ENCODE data around the gene CRYL1. TPM values are rescaled to one million over a fixed set of nuclear protein-coding genes. Genes with fewer than 3 reads are reported as not detected.

CRYL1 gene
- total and polyA plus RNA-seq, 5 donors from 2014 or later, result 16.2 to 55.0 (median 53.6) TPM

- peak; percentile 84 to 89 for ATAC-seq (ENCODE audit: low read depth in 2 of 2)
- peak within 1 kb of the TSS; percentile 83 to 94 (median 89) for H3K27ac Mint-ChIP-seq
- peaks cover 8% of the 10 kb centered on the region for H3K36me3 Mint-ChIP-seq
- peaks cover 0 to 5% (median 4%) of the 10 kb centered on the region in 7 donors for H3K9me3 Mint-ChIP-seq
- H3K27me3 Mint-ChIP-seq, result no peaks in the 10 kb centered on the region
- peak within 1 kb of the TSS; percentile 84 to 95 (median 92) for H3K4me3 Mint-ChIP-seq
- Histone ChIP-seq H3K27ac (ENCODE audit: insufficient read depth, low read length, poor library complexity, severe bottlenecking) (peak within 1 kb of the TSS; percentile 65), H3K27me3 (ENCODE audit: control insufficient read depth, insufficient read depth, low read length) (no peaks in the 10 kb centered on the region), H3K9me3 (ENCODE audit: control insufficient read depth in 2 of 2, low read length in 2 of 2) (no peaks in the 10 kb centered on the region), H3K4me1 (ENCODE audit: control insufficient read depth, insufficient read depth, low read length, poor library complexity, severe bottlenecking) (peaks cover 14% of the 10 kb centered on the region), H3K4me3 (ENCODE audit: low read depth, low read length) (peak within 1 kb of the TSS; percentile 86), H3K36me3 (ENCODE audit: control insufficient read depth, insufficient read depth, low read length) (no peaks in the 10 kb centered on the region)
- peaks cover 0 to 29% (median 17%) of the 10 kb centered on the region in 4 donors for H3K4me1 Mint-ChIP-seq
- DNase-seq, result peak; percentile 77 to 91 (median 80)
These were observed 41.5 kb upstream of the CRYL1 start, which contains the start of gene IFT88 for GRCh38 chr13:20566898-20567874. TSS of gene IFT88 (plus strand) at chr13:20567157. CDS start at chr13:20574386, 7,229 bp downstream.

GRCh38 chr13:20566468-20566897, 40.8 kb upstream of the CRYL1 start:
- H3K4me3 Mint-ChIP-seq, result peak overlapping the region; percentile 84 to 95 (median 92)
- DNase-seq (no peak), ATAC-seq (ENCODE audit: low read depth in 2 of 2) (no peak)
- no peaks in the 10 kb centered on the region for H3K36me3 ChIP-seq (ENCODE audit: control insufficient read depth, insufficient read depth, low read length)
- H3K4me1 Mint-ChIP-seq, result peaks cover 4 to 26% (median 16%) of the 10 kb centered on the region in 4 donors
- peaks cover 14% of the 10 kb centered on the region for H3K4me1 ChIP-seq (ENCODE audit: control insufficient read depth, insufficient read depth, low read length, poor library complexity, severe bottlenecking)
- H3K27me3 ChIP-seq (ENCODE audit: control insufficient read depth, insufficient read depth, low read length), result no peaks in the 10 kb centered on the region
- H3K27ac Mint-ChIP-seq, result peak overlapping the region; percentile 52 to 88 (median 83)
- H3K9me3 Mint-ChIP-seq, result peaks cover 0 to 10% (median 4%) of the 10 kb centered on the region in 7 donors
- peaks cover 4% of the 10 kb centered on the region for H3K36me3 Mint-ChIP-seq
- H3K27me3 Mint-ChIP-seq, result no peaks in the 10 kb centered on the region
- peak overlapping the region; percentile 86 for H3K4me3 ChIP-seq (ENCODE audit: low read depth, low read length)
- no peaks in the 10 kb centered on the region for H3K9me3 ChIP-seq (ENCODE audit: control insufficient read depth in 2 of 2, low read length in 2 of 2)
- H3K27ac ChIP-seq (ENCODE audit: insufficient read depth, low read length, poor library complexity, severe bottlenecking), result peak overlapping the region; percentile 65

GRCh38 chr13:20565115-20565736, 39.6 kb upstream of the CRYL1 start:
- ATAC-seq (ENCODE audit: low read depth in 2 of 2), result no peak
- H3K27me3 Mint-ChIP-seq, result no peaks in the 10 kb centered on the region
- Histone ChIP-seq H3K27me3 (ENCODE audit: control insufficient read depth, insufficient read depth, low read length) (no peaks in the 10 kb centered on the region), H3K27ac (ENCODE audit: insufficient read depth, low read length, poor library complexity, severe bottlenecking) (no peak overlapping the region), H3K36me3 (ENCODE audit: control insufficient read depth, insufficient read depth, low read length) (no peaks in the 10 kb centered on the region), H3K9me3 (ENCODE audit: control insufficient read depth in 2 of 2, low read length in 2 of 2) (no peaks in the 10 kb centered on the region), H3K4me1 (ENCODE audit: control insufficient read depth, insufficient read depth, low read length, poor library complexity, severe bottlenecking) (peaks cover 14% of the 10 kb centered on the region), H3K4me3 (ENCODE audit: low read depth, low read length) (no peak overlapping the region)
- DNase-seq, result no peak
- peak overlapping the region; percentile 68 to 95 (median 89) for H3K4me3 Mint-ChIP-seq
- no peaks in the 10 kb centered on the region for H3K36me3 Mint-ChIP-seq
- H3K27ac Mint-ChIP-seq, result peak overlapping the region; percentile 34 to 83 (median 77)
- H3K4me1 Mint-ChIP-seq, result peaks cover 5 to 23% (median 15%) of the 10 kb centered on the region in 4 donors
- H3K9me3 Mint-ChIP-seq, result peaks cover 0 to 10% (median 4%) of the 10 kb centered on the region in 7 donors

- peaks cover 7% of the 10 kb centered on the region for H3K4me1 ChIP-seq (ENCODE audit: control insufficient read depth, insufficient read depth, low read length, poor library complexity, severe bottlenecking)
- H3K27ac Mint-ChIP-seq, result no peak overlapping the region
- ATAC-seq (ENCODE audit: low read depth in 2 of 2) (no peak), DNase-seq (no peak)
- H3K27ac ChIP-seq (ENCODE audit: insufficient read depth, low read length, poor library complexity, severe bottlenecking), result no peak overlapping the region
- H3K9me3 ChIP-seq (ENCODE audit: control insufficient read depth in 2 of 2, low read length in 2 of 2), result no peaks in the 10 kb centered on the region
- H3K27me3 Mint-ChIP-seq, result no peaks in the 10 kb centered on the region
- no peak overlapping the region for H3K4me3 Mint-ChIP-seq
- no peaks in the 10 kb centered on the region for H3K27me3 ChIP-seq (ENCODE audit: control insufficient read depth, insufficient read depth, low read length)
- H3K36me3 Mint-ChIP-seq, result no peaks in the 10 kb centered on the region
- H3K9me3 Mint-ChIP-seq, result peaks cover 0 to 10% (median 4%) of the 10 kb centered on the region in 7 donors
- peaks cover 2 to 11% (median 6%) of the 10 kb centered on the region in 4 donors for H3K4me1 Mint-ChIP-seq
- H3K36me3 ChIP-seq (ENCODE audit: control insufficient read depth, insufficient read depth, low read length), result no peaks in the 10 kb centered on the region
- no peak overlapping the region for H3K4me3 ChIP-seq (ENCODE audit: low read depth, low read length)
These were observed 36.1 kb upstream of the CRYL1 start for GRCh38 chr13:20561741-20562140.

- no peak for ATAC-seq (ENCODE audit: low read depth in 2 of 2)
- Mint-ChIP-seq H3K27ac (no peak overlapping the region), H3K27me3 (no peaks in the 10 kb centered on the region), H3K36me3 (no peaks in the 10 kb centered on the region), H3K9me3 (peaks cover 0 to 6% (median 2%) of the 10 kb centered on the region in 7 donors), H3K4me3 (no peak overlapping the region), H3K4me1 (peaks cover 0 to 5% (median 2%) of the 10 kb centered on the region in 4 donors)
- DNase-seq, result no peak
- H3K27ac ChIP-seq (ENCODE audit: insufficient read depth, low read length, poor library complexity, severe bottlenecking), result no peak overlapping the region
- H3K36me3 ChIP-seq (ENCODE audit: control insufficient read depth, insufficient read depth, low read length), result no peaks in the 10 kb centered on the region
- H3K4me1 ChIP-seq (ENCODE audit: control insufficient read depth, insufficient read depth, low read length, poor library complexity, severe bottlenecking), result no peaks in the 10 kb centered on the region
- H3K4me3 ChIP-seq (ENCODE audit: low read depth, low read length), result no peak overlapping the region
- no peaks in the 10 kb centered on the region for H3K27me3 ChIP-seq (ENCODE audit: control insufficient read depth, insufficient read depth, low read length)
- no peaks in the 10 kb centered on the region for H3K9me3 ChIP-seq (ENCODE audit: control insufficient read depth in 2 of 2, low read length in 2 of 2)
These were observed 34.2 kb upstream of the CRYL1 start for GRCh38 chr13:20559659-20560356.

- Mint-ChIP-seq H3K4me3 (no peak overlapping the region), H3K4me1 (peaks cover 0 to 5% (median 0%) of the 10 kb centered on the region in 4 donors), H3K27ac (no peak overlapping the region), H3K36me3 (no peaks in the 10 kb centered on the region), H3K9me3 (peaks cover 0 to 6% (median 0%) of the 10 kb centered on the region in 7 donors), H3K27me3 (no peaks in the 10 kb centered on the region)
- H3K4me1 ChIP-seq (ENCODE audit: control insufficient read depth, insufficient read depth, low read length, poor library complexity, severe bottlenecking), result no peaks in the 10 kb centered on the region
- no peaks in the 10 kb centered on the region for H3K27me3 ChIP-seq (ENCODE audit: control insufficient read depth, insufficient read depth, low read length)
- ATAC-seq (ENCODE audit: low read depth in 2 of 2) (no peak), DNase-seq (no peak)
- H3K27ac ChIP-seq (ENCODE audit: insufficient read depth, low read length, poor library complexity, severe bottlenecking), result no peak overlapping the region
- no peak overlapping the region for H3K4me3 ChIP-seq (ENCODE audit: low read depth, low read length)
- no peaks in the 10 kb centered on the region for H3K9me3 ChIP-seq (ENCODE audit: control insufficient read depth in 2 of 2, low read length in 2 of 2)
- H3K36me3 ChIP-seq (ENCODE audit: control insufficient read depth, insufficient read depth, low read length), result no peaks in the 10 kb centered on the region
These were observed 33.3 kb upstream of the CRYL1 start for GRCh38 chr13:20558982-20559381.

- no peaks in the 10 kb centered on the region for H3K4me1 ChIP-seq (ENCODE audit: control insufficient read depth, insufficient read depth, low read length, poor library complexity, severe bottlenecking)
These were observed 27.7 kb upstream of the CRYL1 start for GRCh38 chr13:20553311-20553710.

More at GRCh38 chr13:20553311-20553710, 27.7 kb upstream of the CRYL1 start:
- H3K36me3 Mint-ChIP-seq, result no peaks in the 10 kb centered on the region
- Histone ChIP-seq H3K27me3 (ENCODE audit: control insufficient read depth, insufficient read depth, low read length) (no peaks in the 10 kb centered on the region), H3K4me3 (ENCODE audit: low read depth, low read length) (no peak overlapping the region), H3K27ac (ENCODE audit: insufficient read depth, low read length, poor library complexity, severe bottlenecking) (no peak overlapping the region), H3K36me3 (ENCODE audit: control insufficient read depth, insufficient read depth, low read length) (no peaks in the 10 kb centered on the region), H3K9me3 (ENCODE audit: control insufficient read depth in 2 of 2, low read length in 2 of 2) (no peaks in the 10 kb centered on the region)
- DNase-seq (no peak), ATAC-seq (ENCODE audit: low read depth in 2 of 2) (no peak)
- H3K9me3 Mint-ChIP-seq, result no peaks in the 10 kb centered on the region
- no peak overlapping the region for H3K4me3 Mint-ChIP-seq
- peaks cover 0 to 3% (median 0%) of the 10 kb centered on the region in 4 donors for H3K4me1 Mint-ChIP-seq
- H3K27ac Mint-ChIP-seq, result no peak overlapping the region
- H3K27me3 Mint-ChIP-seq, result no peaks in the 10 kb centered on the region

Data from CD4-positive, CD25-positive, alpha-beta regulatory T cell (primary cell).